GM12892 (cell line): ENCODE measurements around the gene ZSCAN21.

Source experiments
- POLR2A ChIP-seq: IDR thresholded peaks from 2 replicates; pipeline ENCODE4 v1.6.1; 2011; ENCODE audit warnings: low read depth, low read length, control low read depth
- POLR2AphosphoS5 ChIP-seq: IDR thresholded peaks from 2 replicates; pipeline ENCODE4 v1.6.1; 2011; ENCODE audit warnings: low read depth, low read length, control low read depth
- TAF1 ChIP-seq: IDR thresholded peaks from 2 replicates; pipeline ENCODE4 v1.6.1; 2011; ENCODE audit warnings: low read depth, mild to moderate bottlenecking, control low read depth, low read length, borderline replicate concordance

- TF ChIP-seq TAF1 (no peak), POLR2A (peak; percentile 9), POLR2AphosphoS5 (peak; percentile 62)
Measured at GRCh38 chr7:100071018-100071723, 21.6 kb downstream of the ZSCAN21 start.
